GM23248 (cell line): ENCODE measurements around the gene ARHGEF28. TPM values are rescaled to one million over a fixed set of nuclear protein-coding genes. Genes with fewer than 3 reads are reported as not detected.

Source experiments
- DNase-seq: peaks from one replicate; pipeline ENCODE4 v3.0.0-alpha.2; 2015
- H2AFZ ChIP-seq: fragments of 200-600 bp; sonication (generic); 2 replicates; pipeline ENCODE4 v1.6.1; 2016; ENCODE audit warnings: antibody characterized with exemption
- H3F3A ChIP-seq: fragments of 200-600 bp; sonication (generic); 2 replicates; pipeline ENCODE4 v1.6.1; 2016; ENCODE audit warnings: mild to moderate bottlenecking, antibody characterized with exemption, mixed run types; ENCODE audit not compliant: insufficient read depth
- H3K27ac ChIP-seq: fragments of 200-600 bp; sonication (generic); 2 replicates; pipeline ENCODE4 v1.5.1; 2016; ENCODE audit warnings: mild to moderate bottlenecking
- H3K27me3 ChIP-seq: fragments of 200-600 bp; sonication (generic); replicated peaks from 2 replicates; pipeline ENCODE4 v1.6.1; 2016; ENCODE audit warnings: mild to moderate bottlenecking; ENCODE audit not compliant: insufficient read depth
- H3K36me3 ChIP-seq: fragments of 200-600 bp; sonication (generic); 2 replicates; pipeline ENCODE4 v1.6.1; 2016; ENCODE audit warnings: low read depth, mild to moderate bottlenecking
- H3K4me1 ChIP-seq: fragments of 200-600 bp; sonication (generic); 2 replicates; pipeline ENCODE4 v1.6.1; 2016; ENCODE audit warnings: mild to moderate bottlenecking; ENCODE audit not compliant: insufficient read depth
- H3K4me2 ChIP-seq: fragments of 200-600 bp; sonication (generic); one replicate; pipeline ENCODE4 v1.6.1; 2016; ENCODE audit warnings: mild to moderate bottlenecking; ENCODE audit not compliant: unreplicated experiment
- H3K4me3 ChIP-seq: fragments of 200-600 bp; sonication (generic); 2 replicates; pipeline ENCODE4 v1.5.1; 2016; ENCODE audit warnings: mild to moderate bottlenecking
- H3K79me2 ChIP-seq: fragments of 200-600 bp; sonication (generic); 2 replicates; pipeline ENCODE4 v1.6.1; 2016; ENCODE audit warnings: mild to moderate bottlenecking; ENCODE audit not compliant: insufficient read depth
- H3K9ac ChIP-seq: fragments of 200-600 bp; sonication (generic); 2 replicates; pipeline ENCODE4 v1.6.1; 2016; ENCODE audit warnings: mild to moderate bottlenecking
- H3K9me2 ChIP-seq: fragments of 200-600 bp; sonication (generic); 2 replicates; pipeline ENCODE4 v1.6.1; 2016; ENCODE audit warnings: mixed run types, mild to moderate bottlenecking, moderate library complexity; ENCODE audit not compliant: insufficient read depth
- H3K9me3 ChIP-seq: fragments of 200-600 bp; sonication (generic); one replicate; pipeline ENCODE4 v1.6.1; 2017; ENCODE audit warnings: low read depth
- H4K20me1 ChIP-seq: fragments of 200-600 bp; sonication (generic); 2 replicates; pipeline ENCODE4 v1.6.0; 2016; ENCODE audit not compliant: insufficient read depth
- EZH2 ChIP-seq: fragments of 200-600 bp; sonication (generic); IDR thresholded peaks from 2 replicates; pipeline ENCODE4 v1.6.1; 2018; ENCODE audit warnings: antibody characterized with exemption, mild to moderate bottlenecking; ENCODE audit not compliant: insufficient read depth, poor library complexity, severe bottlenecking
- EZH2phosphoT487 ChIP-seq: fragments of 200-600 bp; sonication (generic); IDR thresholded peaks from 2 replicates; pipeline ENCODE4 v1.6.1; 2018; ENCODE audit warnings: antibody characterized with exemption, moderate library complexity, mild to moderate bottlenecking, low read depth; ENCODE audit not compliant: insufficient read depth
- WGBS, 2 experiments: methylation state at CpG; one replicate each; pipeline ENCODE4 v1.1.6; 2015 to 2017; ENCODE audit warnings: low lambda C conversion rate in 2 of 2, low coverage in 1 of 2; ENCODE audit errors: missing lambda C conversion rate in 2 of 2; 5-methylcytosine and 5-hydroxymethylcytosine counted together
- in situ Hi-C: fragments of 300-500 bp; cut with MboI; formaldehyde crosslinking; loops from 2 replicates; pipeline ENCODE4 v1.15.0; 2020
- polyA plus RNA-seq: library from polyadenylated mRNA; unstranded; fragments of >200 nt; fragmentation: Nextera tagmentation; extraction: Ambion mirVana; gene quantifications from 2 replicates; pipeline ENCODE4 v1.2.1, GENCODE V29; 2016
- total RNA-seq: library from RNA; depleted of rRNA; stranded (reverse); fragments of >200 nt; shearing (Covaris generic); gene quantifications from 2 replicates; pipeline ENCODE4 v1.2.3, GENCODE V29; 2014

The ARHGEF28 gene
- total and polyA plus RNA-seq, 2 experiments from 2014 or later, result 5.0 to 9.6 TPM

- Histone ChIP-seq H3K4me3 (no peak overlapping the region), H2AFZ (no peak overlapping the region), H3K9ac (no peak overlapping the region), H3K79me2 (no peaks in the 10 kb centered on the region), H3K4me1 (no peaks in the 10 kb centered on the region), H3K4me2 (no peak overlapping the region), H3K27me3 (no peaks in the 10 kb centered on the region), H3F3A (no peaks in the 10 kb centered on the region), H4K20me1 (no peaks in the 10 kb centered on the region), H3K36me3 (no peaks in the 10 kb centered on the region), H3K27ac (no peak overlapping the region), H3K9me3 (peaks cover 5% of the 10 kb centered on the region), H3K9me2 (no peaks in the 10 kb centered on the region)
- 73 to 86% methylated on average over 3 of the region's 3 CpGs for WGBS, 2 experiments
- no peak for DNase-seq
- in situ Hi-C loops, result loop anchor here (25.0 kb wide), 1 partner anchor 1063 kb away; no protein-coding TSS in a partner anchor
- no peak for TF ChIP-seq EZH2
- no peak for TF ChIP-seq EZH2phosphoT487
Observed at GRCh38 chr5:73599380-73599779, 26.6 kb upstream of the ARHGEF28 start.

GRCh38 chr5:73603998-73604397, 22.0 kb upstream of the ARHGEF28 start:
- no peak for DNase-seq
- Histone ChIP-seq H3K36me3 (no peaks in the 10 kb centered on the region), H3F3A (peaks cover 13% of the 10 kb centered on the region; the same call in 1 of the 2 replicates), H4K20me1 (no peaks in the 10 kb centered on the region), H3K9me2 (no peaks in the 10 kb centered on the region), H2AFZ (no peak overlapping the region), H3K9ac (no peak overlapping the region), H3K27me3 (no peaks in the 10 kb centered on the region), H3K4me2 (no peak overlapping the region), H3K4me3 (no peak overlapping the region), H3K4me1 (peaks cover 12% of the 10 kb centered on the region), H3K9me3 (peaks cover 5% of the 10 kb centered on the region), H3K27ac (no peak overlapping the region), H3K79me2 (no peaks in the 10 kb centered on the region)
- in situ Hi-C loops, result no loop called here
- no peak for TF ChIP-seq EZH2phosphoT487
- TF ChIP-seq EZH2, result no peak
- 98 to 99% methylated on average over 5 of the region's 5 CpGs for WGBS, 2 experiments

GRCh38 chr5:73605223-73606087, 20.5 kb upstream of the ARHGEF28 start:
- peaks cover 12% of the 10 kb centered on the region for H3K4me1 ChIP-seq
- H3K79me2 ChIP-seq, result no peaks in the 10 kb centered on the region
- no peaks in the 10 kb centered on the region for H3K36me3 ChIP-seq
- peak; percentile 65 for DNase-seq
- H3K9me2 ChIP-seq, result no peaks in the 10 kb centered on the region
- H3K4me2 ChIP-seq, result no peak overlapping the region
- no peaks in the 10 kb centered on the region for H4K20me1 ChIP-seq
- in situ Hi-C loops, result no loop called here
- H3K4me3 ChIP-seq, result no peak overlapping the region
- TF ChIP-seq EZH2 (no peak), EZH2phosphoT487 (no peak)
- H2AFZ ChIP-seq, result 0 out of 2 replicates have a peak overlapping the region, but pooled peaks have one; percentile 3
- no peaks in the 10 kb centered on the region for H3K27me3 ChIP-seq
- no peak overlapping the region for H3K27ac ChIP-seq
- 53 to 58% methylated on average over 8 of the region's 8 CpGs for WGBS, 2 experiments
- H3K9me3 ChIP-seq, result peaks cover 5% of the 10 kb centered on the region
- peaks cover 13% of the 10 kb centered on the region; the same call in 1 of the 2 replicates for H3F3A ChIP-seq
- H3K9ac ChIP-seq, result no peak overlapping the region

- in situ Hi-C loops, result no loop called here
- H2AFZ ChIP-seq, result no peak overlapping the region
- H3K4me3 ChIP-seq, result no peak overlapping the region
- no peak overlapping the region for H3K27ac ChIP-seq
- no peaks in the 10 kb centered on the region for H3K79me2 ChIP-seq
- TF ChIP-seq EZH2phosphoT487 (no peak), EZH2 (no peak)
- peaks cover 13% of the 10 kb centered on the region; the same call in 1 of the 2 replicates for H3F3A ChIP-seq
- H3K36me3 ChIP-seq, result no peaks in the 10 kb centered on the region
- no peaks in the 10 kb centered on the region for H4K20me1 ChIP-seq
- peaks cover 5% of the 10 kb centered on the region for H3K9me3 ChIP-seq
- WGBS, 2 experiments, result 45 to 57% methylated on average over 3 of the region's 3 CpGs
- H3K4me2 ChIP-seq, result no peak overlapping the region
- no peaks in the 10 kb centered on the region for H3K27me3 ChIP-seq
- H3K9ac ChIP-seq, result no peak overlapping the region
- no peaks in the 10 kb centered on the region for H3K9me2 ChIP-seq
- no peak for DNase-seq
- peaks cover 12% of the 10 kb centered on the region for H3K4me1 ChIP-seq
Observed at GRCh38 chr5:73606206-73606753, 19.7 kb upstream of the ARHGEF28 start.
